Testis (tissue), 2 donors: Measurements from ENCODE around the gene CRB1.

ENCODE experiments used
- CTCF ChIP-seq, 3 experiments: fragments of 450-650 bp in 2 of 3; fragments of 200-600 bp in 1 of 3; sonication (generic) in 1 of 3; IDR thresholded peaks; one replicate each; pipeline ENCODE4 v1.5.1; 2016 to 2019; ENCODE audit warnings: antibody characterized with exemption in 3 of 3, mild to moderate bottlenecking in 2 of 3, moderate library complexity in 1 of 3
- POLR2A ChIP-seq: fragments of 450-650 bp; IDR thresholded peaks from one replicate; pipeline ENCODE4 v1.6.1; 2017; ENCODE audit warnings: antibody characterized with exemption, mild to moderate bottlenecking, moderate library complexity

- TF ChIP-seq POLR2A (no peak), CTCF (IDR thresholded peaks at IDR 0.05) (no peak)
Observed at GRCh38 chr1:197225611-197226010, 42.4 kb upstream of the CRB1 start.
